ENCODE data around the gene IGFN1. TPM values are rescaled to one million over a fixed set of nuclear protein-coding genes. Genes with fewer than 3 reads are reported as not detected.

The IGFN1 gene
- total RNA-seq, 2 experiments from 2014 or later, result not detected

GRCh38 chr1:201173736-201174135, 16.9 kb upstream of the IGFN1 start:
- POLR2A ChIA-PET, result no interaction called here
- H3K27ac Mint-ChIP-seq, result no peak overlapping the region

DNA sequence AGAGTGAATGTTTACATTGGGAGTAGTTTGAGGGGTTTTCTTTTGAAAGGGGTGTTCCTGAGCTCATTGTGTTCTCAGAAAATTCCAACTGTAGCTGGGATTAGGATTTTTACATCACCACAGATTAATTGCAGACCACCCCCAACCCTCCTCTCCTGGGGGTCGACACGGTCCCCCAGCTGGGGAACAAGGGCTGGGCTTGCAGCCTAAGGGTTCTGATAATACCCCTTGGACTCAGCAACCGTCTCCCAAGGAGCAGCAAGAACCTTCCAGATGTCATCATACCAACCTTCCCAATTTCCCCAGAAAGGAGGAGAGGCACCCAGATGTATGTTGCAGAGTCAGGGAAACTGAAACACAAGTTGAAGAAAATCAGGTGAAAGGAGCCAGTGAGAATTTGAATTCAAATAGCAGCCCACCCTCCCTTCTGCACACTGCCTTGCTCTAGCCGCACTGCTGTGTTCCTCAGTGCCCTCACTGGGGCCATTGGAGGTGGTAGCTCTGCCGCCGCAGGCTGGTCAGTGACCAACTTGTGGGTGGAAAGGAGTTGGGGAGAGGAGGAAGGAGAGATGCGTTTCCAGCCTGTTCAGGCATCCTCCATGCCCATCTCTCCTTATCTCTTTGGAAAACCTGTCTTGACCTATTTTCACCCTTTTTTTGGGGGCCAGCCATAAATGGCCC, 14.7 kb upstream of the IGFN1 start:
- Mint-ChIP-seq H3K36me3 (ENCODE audit: low read depth) (no peaks in the 10 kb centered on the region), H3K9me3 (no peaks in the 10 kb centered on the region), H3K4me1 (ENCODE audit: low read depth) (peaks cover 13% of the 10 kb centered on the region), H3K27me3 (peaks cover 61% of the 10 kb centered on the region), H3K4me3 (no peak overlapping the region), H3K27ac (no peak overlapping the region)
- intact Hi-C loops (cut with DNase I, micrococcal nuclease), result no loop called here
- Histone ChIP-seq H3K4me3 (ENCODE audit: low read length) (no peak overlapping the region), H3K36me3 (ENCODE audit: insufficient read depth, low read length) (no peaks in the 10 kb centered on the region), H3K4me1 (ENCODE audit: insufficient read depth, low read length) (peaks cover 9% of the 10 kb centered on the region), H3K27ac (ENCODE audit: low read depth in 1 of 2, low read length in 2 of 2) (no peak overlapping the region), H3K27me3 (ENCODE audit: control insufficient read depth in 1 of 2, insufficient read depth in 2 of 2, low read length in 2 of 2) (peaks cover 2 to 11% of the 10 kb centered on the region in 2 experiments), H3K9me3 (ENCODE audit: control insufficient read depth in 1 of 2, insufficient read depth in 1 of 2, low read length in 2 of 2) (no peaks in the 10 kb centered on the region)
- TF ChIP-seq, protein P1, sequence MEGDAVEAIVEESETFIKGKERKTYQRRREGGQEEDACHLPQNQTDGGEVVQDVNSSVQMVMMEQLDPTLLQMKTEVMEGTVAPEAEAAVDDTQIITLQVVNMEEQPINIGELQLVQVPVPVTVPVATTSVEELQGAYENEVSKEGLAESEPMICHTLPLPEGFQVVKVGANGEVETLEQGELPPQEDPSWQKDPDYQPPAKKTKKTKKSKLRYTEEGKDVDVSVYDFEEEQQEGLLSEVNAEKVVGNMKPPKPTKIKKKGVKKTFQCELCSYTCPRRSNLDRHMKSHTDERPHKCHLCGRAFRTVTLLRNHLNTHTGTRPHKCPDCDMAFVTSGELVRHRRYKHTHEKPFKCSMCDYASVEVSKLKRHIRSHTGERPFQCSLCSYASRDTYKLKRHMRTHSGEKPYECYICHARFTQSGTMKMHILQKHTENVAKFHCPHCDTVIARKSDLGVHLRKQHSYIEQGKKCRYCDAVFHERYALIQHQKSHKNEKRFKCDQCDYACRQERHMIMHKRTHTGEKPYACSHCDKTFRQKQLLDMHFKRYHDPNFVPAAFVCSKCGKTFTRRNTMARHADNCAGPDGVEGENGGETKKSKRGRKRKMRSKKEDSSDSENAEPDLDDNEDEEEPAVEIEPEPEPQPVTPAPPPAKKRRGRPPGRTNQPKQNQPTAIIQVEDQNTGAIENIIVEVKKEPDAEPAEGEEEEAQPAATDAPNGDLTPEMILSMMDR (IDR thresholded peaks at IDR 0.05), result no peak
- POLR2A ChIA-PET, result no interaction called here
- DNase-seq (no peak), ATAC-seq (ENCODE audit: poor library complexity) (no peak)
- CTCF ChIA-PET, result interaction anchor here (0.6 kb wide), 1 partner anchor 13 kb away, joined by 3 read pairs; no protein-coding TSS in a partner anchor

More at GRCh38 chr1:201173736-201174135, 16.9 kb upstream of the IGFN1 start:
- TF ChIP-seq, protein P1 (IDR thresholded peaks at IDR 0.05), result no peak
- no peaks in the 10 kb centered on the region for H3K36me3 ChIP-seq (ENCODE audit: insufficient read depth, low read length)
- H3K27me3 ChIP-seq (ENCODE audit: control insufficient read depth in 1 of 2, insufficient read depth in 2 of 2, low read length in 2 of 2), result peaks cover 2 to 9% of the 10 kb centered on the region in 2 experiments
- CTCF ChIA-PET, result no interaction called here
- no peak overlapping the region for H3K4me3 ChIP-seq (ENCODE audit: low read length)
- peaks cover 15% of the 10 kb centered on the region for H3K4me1 ChIP-seq (ENCODE audit: insufficient read depth, low read length)
- ATAC-seq (ENCODE audit: poor library complexity) (no peak), DNase-seq (no peak)
- H3K4me3 Mint-ChIP-seq, result no peak overlapping the region
- no peaks in the 10 kb centered on the region for H3K9me3 Mint-ChIP-seq
- peaks cover 23% of the 10 kb centered on the region for H3K4me1 Mint-ChIP-seq (ENCODE audit: low read depth)
- H3K27me3 Mint-ChIP-seq, result peaks cover 41% of the 10 kb centered on the region
- no peak overlapping the region for H3K27ac ChIP-seq (ENCODE audit: low read depth in 1 of 2, low read length in 2 of 2)
- no peaks in the 10 kb centered on the region for H3K9me3 ChIP-seq (ENCODE audit: control insufficient read depth in 1 of 2, insufficient read depth in 1 of 2, low read length in 2 of 2)
- intact Hi-C loops (cut with DNase I, micrococcal nuclease), result no loop called here
- no peaks in the 10 kb centered on the region for H3K36me3 Mint-ChIP-seq (ENCODE audit: low read depth)

- POLR2A ChIA-PET, result no interaction called here
- H3K27ac ChIP-seq (ENCODE audit: low read depth in 1 of 2, low read length in 2 of 2), result no peak overlapping the region
- no peak overlapping the region for H3K4me3 ChIP-seq (ENCODE audit: low read length)
- CTCF ChIA-PET, result no interaction called here
- no peaks in the 10 kb centered on the region for H3K4me1 ChIP-seq (ENCODE audit: insufficient read depth, low read length)
- DNase-seq (no peak), ATAC-seq (ENCODE audit: poor library complexity) (no peak)
- Mint-ChIP-seq H3K4me1 (ENCODE audit: low read depth) (peaks cover 4% of the 10 kb centered on the region), H3K4me3 (no peak overlapping the region), H3K9me3 (no peaks in the 10 kb centered on the region), H3K27ac (no peak overlapping the region), H3K36me3 (ENCODE audit: low read depth) (no peaks in the 10 kb centered on the region), H3K27me3 (peaks cover 61% of the 10 kb centered on the region)
- no peaks in the 10 kb centered on the region for H3K9me3 ChIP-seq (ENCODE audit: control insufficient read depth in 1 of 2, insufficient read depth in 1 of 2, low read length in 2 of 2)
- TF ChIP-seq, protein P1 (IDR thresholded peaks at IDR 0.05), result no peak
- peaks cover 2 to 16% of the 10 kb centered on the region in 2 experiments for H3K27me3 ChIP-seq (ENCODE audit: control insufficient read depth in 1 of 2, insufficient read depth in 2 of 2, low read length in 2 of 2)
- H3K36me3 ChIP-seq (ENCODE audit: insufficient read depth, low read length), result no peaks in the 10 kb centered on the region
- intact Hi-C loops (cut with DNase I, micrococcal nuclease), result no loop called here
Measured at GRCh38 chr1:201176940-201177339, 13.7 kb upstream of the IGFN1 start.

All from CD4-positive, alpha-beta T cell (primary cell).